H1 (cell line): ENCODE measurements around the gene RUNX1. TPM values are rescaled to one million over a fixed set of nuclear protein-coding genes. Genes with fewer than 3 reads are reported as not detected.

Experiments used
- CTCF ChIA-PET: fragments of 300-600 bp; sonication (Branson Sonifier 250); formaldehyde crosslinking; loops from one replicate; lab custom pipeline; 2021; ENCODE audit not compliant: partially characterized antibody; lab: Charles Lee
- POLR2A ChIA-PET: fragments of 300-600 bp; sonication (Branson Sonifier 250); formaldehyde crosslinking; loops from one replicate; lab custom pipeline; 2021; ENCODE audit warnings: inconsistent platforms; ENCODE audit not compliant: partially characterized antibody; lab: Charles Lee
- DNase-seq, 2 experiments: peaks; one replicate each; pipeline versions ENCODE4 v3.0.0 to v3.0.0-alpha.2; 2010 to 2022; ENCODE audit warnings: low spot score in 2 of 2, low read depth in 1 of 2, mixed read lengths in 1 of 2
- FAIRE-seq: peaks from 2 replicates; lab custom pipeline; 2011; peaks lifted over from hg19 to GRCh38; lab: Jason Lieb, UNC
- H2AFZ ChIP-seq: 2 replicates; pipeline ENCODE4 v1.8.1; 2012; ENCODE audit warnings: low read length, inconsistent platforms
- H2AK5ac ChIP-seq: 2 replicates; pipeline ENCODE4 v1.6.1; 2013; ENCODE audit warnings: low read depth, low read length
- H2BK120ac ChIP-seq: replicated peaks from 2 replicates; pipeline ENCODE3; 2013; ENCODE audit warnings: low read depth, low read length, inconsistent platforms
- H2BK12ac ChIP-seq: 2 replicates; pipeline ENCODE4 v1.6.1; 2013; ENCODE audit warnings: low read depth, low read length
- H2BK15ac ChIP-seq: 2 replicates; pipeline ENCODE4 v1.6.1; 2013; ENCODE audit warnings: low read length
- H2BK20ac ChIP-seq: 2 replicates; pipeline ENCODE4 v1.6.1; 2013; ENCODE audit warnings: low read length
- H2BK5ac ChIP-seq: 2 replicates; pipeline ENCODE4 v1.6.1; 2013; ENCODE audit warnings: low read depth, low read length
- H3K14ac ChIP-seq: 2 replicates; pipeline ENCODE4 v1.6.1; 2013; ENCODE audit warnings: inconsistent platforms; ENCODE audit not compliant: insufficient read length
- H3K18ac ChIP-seq: 2 replicates; pipeline ENCODE4 v1.6.1; 2013; ENCODE audit warnings: low read length; ENCODE audit errors: extremely low read depth
- H3K23ac ChIP-seq: 2 replicates; pipeline ENCODE4 v1.6.1; 2013; ENCODE audit warnings: inconsistent platforms; ENCODE audit not compliant: insufficient read length
- H3K23me2 ChIP-seq: 2 replicates; pipeline ENCODE4 v1.6.1; 2013; ENCODE audit warnings: low read depth, low read length
- H3K27ac ChIP-seq: 2 replicates; pipeline ENCODE4 v1.6.1; 2011; ENCODE audit warnings: low read depth, low read length, inconsistent platforms
- H3K27me3 ChIP-seq, 4 experiments: replicated peaks in 1 of 4; 1 replicate in 1 of 4; 2 replicates in 3 of 4; pipeline versions ENCODE4 v1.6.1 to v1.8.1; 2011 to 2013; ENCODE audit warnings: low read length in 3 of 4, mild to moderate bottlenecking in 3 of 4, inconsistent platforms in 2 of 4, mixed read lengths in 2 of 4, moderate library complexity in 1 of 4; ENCODE audit not compliant: control insufficient read depth in 3 of 4, insufficient read depth in 3 of 4; ENCODE audit errors: extremely low read depth in 1 of 4
- H3K36me3 ChIP-seq, 4 experiments: 2 replicates each; pipeline versions ENCODE4 v1.6.1 to v1.8.1; 2011 to 2013; ENCODE audit warnings: mild to moderate bottlenecking in 4 of 4, low read length in 3 of 4, moderate library complexity in 2 of 4, control low read depth in 1 of 4, inconsistent platforms in 1 of 4; ENCODE audit not compliant: insufficient read depth in 4 of 4, control insufficient read depth in 2 of 4
- H3K4ac ChIP-seq: replicated peaks from 2 replicates; pipeline ENCODE3; 2013; ENCODE audit warnings: low read length, low read depth, mixed read lengths, inconsistent platforms; ENCODE audit not compliant: insufficient read length
- H3K4me1 ChIP-seq, 4 experiments: replicated peaks in 1 of 4; 1 replicate in 1 of 4; 2 replicates in 3 of 4; pipeline versions ENCODE4 v1.6.1 to v1.8.1; 2011 to 2013; ENCODE audit warnings: low read length in 3 of 4, inconsistent platforms in 2 of 4, mixed read lengths in 1 of 4; ENCODE audit not compliant: insufficient read depth in 4 of 4, control insufficient read depth in 3 of 4
- H3K4me2 ChIP-seq, 2 experiments: 2 replicates each; pipeline versions ENCODE4 v1.6.1 to v1.8.1; 2011 to 2013; ENCODE audit warnings: low read depth in 2 of 2, low read length in 2 of 2, control low read depth in 1 of 2, inconsistent platforms in 1 of 2, mild to moderate bottlenecking in 1 of 2; ENCODE audit not compliant: insufficient read depth in 1 of 2
- H3K4me3 ChIP-seq, 4 experiments: fragments of 200-600, 300-600 bp in 1 of 4; sonication (generic), shearing (Covaris generic), sonication (Bioruptor Twin) in 1 of 4; 2 replicates each; pipeline versions ENCODE4 v1.5.1 to v1.8.1; 2011 to 2016; ENCODE audit warnings: low read length in 4 of 4, low read depth in 3 of 4, control low read depth in 2 of 4, inconsistent platforms in 2 of 4, mild to moderate bottlenecking in 2 of 4, mixed read lengths in 1 of 4, moderate library complexity in 1 of 4; ENCODE audit not compliant: insufficient read depth in 2 of 4; ENCODE audit errors: extremely low read depth in 1 of 4
- H3K56ac ChIP-seq: replicated peaks from 2 replicates; pipeline ENCODE3; 2013; ENCODE audit warnings: low read depth, mild to moderate bottlenecking, mixed read lengths, low read length, inconsistent platforms; ENCODE audit not compliant: insufficient read length
- H3K79me1 ChIP-seq: 2 replicates; pipeline ENCODE4 v1.6.1; 2013; ENCODE audit warnings: low read depth, low read length, control low read depth
- H3K79me2 ChIP-seq, 2 experiments: 2 replicates each; pipeline versions ENCODE4 v1.6.1 to v1.8.1; 2012 to 2013; ENCODE audit warnings: low read length in 2 of 2, mild to moderate bottlenecking in 2 of 2, inconsistent platforms in 1 of 2; ENCODE audit not compliant: insufficient read depth in 2 of 2, control insufficient read depth in 1 of 2
- H3K9ac ChIP-seq, 4 experiments: replicated peaks in 1 of 4; 1 replicate in 1 of 4; 2 replicates in 3 of 4; pipeline versions ENCODE4 v1.6.1 to v1.8.1; 2011 to 2013; ENCODE audit warnings: low read depth in 3 of 4, low read length in 3 of 4, control low read depth in 2 of 4, mild to moderate bottlenecking in 2 of 4, moderate library complexity in 2 of 4, inconsistent platforms in 1 of 4; ENCODE audit errors: extremely low read depth in 1 of 4
- H3K9me3 ChIP-seq, 2 experiments: 2 replicates each; pipeline versions ENCODE4 v1.6.1 to v1.8.1; 2012 to 2013; ENCODE audit warnings: mild to moderate bottlenecking in 2 of 2, moderate library complexity in 2 of 2, control low read depth in 1 of 2, inconsistent platforms in 1 of 2, low read depth in 1 of 2, low read length in 1 of 2, mixed read lengths in 1 of 2; ENCODE audit not compliant: insufficient read depth in 2 of 2
- H4K20me1 ChIP-seq, 2 experiments: replicated peaks in 1 of 2; 2 replicates each; pipeline versions ENCODE3 to v1.8.1; 2011 to 2013; ENCODE audit warnings: inconsistent platforms in 2 of 2, low read length in 2 of 2, mild to moderate bottlenecking in 1 of 2; ENCODE audit not compliant: insufficient read depth in 2 of 2, control insufficient read depth in 1 of 2
- H4K5ac ChIP-seq: 2 replicates; pipeline ENCODE4 v1.6.1; 2013; ENCODE audit warnings: low read length, low read depth, mixed read lengths, inconsistent platforms; ENCODE audit not compliant: insufficient read length
- H4K8ac ChIP-seq: 2 replicates; pipeline ENCODE4 v1.8.0; 2013; ENCODE audit warnings: mild to moderate bottlenecking, moderate library complexity, low read length, inconsistent platforms; ENCODE audit not compliant: insufficient read depth; ENCODE audit errors: extremely low read depth
- H4K91ac ChIP-seq: replicated peaks from 2 replicates; pipeline ENCODE3; 2013; ENCODE audit warnings: low read length, mixed read lengths, inconsistent platforms; ENCODE audit not compliant: insufficient read length
- EP300 ChIP-seq, 2 experiments: IDR thresholded peaks; 1 replicate in 1 of 2; 2 replicates in 1 of 2; pipeline ENCODE4 v1.6.1; 2011 to 2012; ENCODE audit warnings: low read depth in 2 of 2, low read length in 2 of 2, mild to moderate bottlenecking in 2 of 2, borderline replicate concordance in 1 of 2, inconsistent platforms in 1 of 2, moderate library complexity in 1 of 2
- EZH2 ChIP-seq: fragments of 200-600 bp; sonication (generic); IDR thresholded peaks from 2 replicates; pipeline ENCODE4 v1.7.1; 2012; ENCODE audit warnings: low read depth, mild to moderate bottlenecking, moderate library complexity, low read length, inconsistent platforms; ENCODE audit not compliant: severe bottlenecking
- KDM5A ChIP-seq: fragments of 200-600 bp; IDR thresholded peaks from 2 replicates; pipeline ENCODE4 v1.7.1; 2012; ENCODE audit warnings: mild to moderate bottlenecking, low read length, inconsistent platforms, mixed read lengths
- SRF ChIP-seq: IDR thresholded peaks from 2 replicates; pipeline ENCODE4 v1.6.1; 2011; ENCODE audit warnings: mild to moderate bottlenecking, low read depth, low read length, moderate library complexity
- TBP ChIP-seq: IDR thresholded peaks from 2 replicates; pipeline ENCODE4 v1.6.1; 2011; ENCODE audit warnings: low read depth, low read length, improper control_type of control experiment
- TCF12 ChIP-seq: IDR thresholded peaks from 2 replicates; pipeline ENCODE4 v1.6.1; 2011; ENCODE audit warnings: low read depth, mild to moderate bottlenecking, low read length
- YY1 ChIP-seq: IDR thresholded peaks from 2 replicates; pipeline ENCODE4 v1.6.1; 2011; ENCODE audit warnings: low read depth, mild to moderate bottlenecking, low read length
- ZNF274 ChIP-seq: IDR thresholded peaks from 2 replicates; pipeline ENCODE4 v1.7.0; 2012; ENCODE audit warnings: low read length, borderline replicate concordance; ENCODE audit errors: extremely low read depth
- WGBS, 2 experiments: shearing (Covaris generic) in 1 of 2; methylation state at CpG; one replicate each; pipeline versions ENCODE4 v1.1.6 to v1.1.7; 2013 to 2015; ENCODE audit warnings: low lambda C conversion rate in 2 of 2, mixed read lengths in 2 of 2, inconsistent platforms in 1 of 2, low coverage in 1 of 2, missing lambda C conversion rate in 1 of 2; ENCODE audit not compliant: insufficient replicate concordance in 2 of 2, insufficient coverage in 1 of 2, insufficient read length in 1 of 2; ENCODE audit errors: extremely low coverage in 1 of 2, missing lambda C conversion rate in 1 of 2; 5-methylcytosine and 5-hydroxymethylcytosine counted together
- polyA plus RNA-seq, 7 experiments: library from polyadenylated mRNA; depleted of rRNA in 3 of 7; stranded (reverse) in 5 of 7; unstranded in 2 of 7; fragments of >200 nt in 5 of 7; fragments of 200-250 nt in 2 of 7; gene quantifications; 1 replicate in 5 of 7; 2 replicates in 1 of 7; 4 replicates in 1 of 7; pipeline versions ENCODE4 v1.2.1 to v1.2.3, GENCODE V29; 2011 to 2013; ENCODE audit warnings: missing spikeins in 2 of 7, mixed read lengths in 2 of 7
- total RNA-seq: library from RNA; stranded (reverse); fragmentation: NEBNext Ultra II Directional; extraction: Animal tissue kit (Norgen Biotek cat#: 25700); gene quantifications from 2 replicates; pipeline ENCODE4 v1.2.1, GENCODE V29; 2021
- TF ChIP-seq, protein P1 (sequence below): IDR thresholded peaks from 2 replicates; pipeline ENCODE4 v1.6.1; 2011; ENCODE audit warnings: low read depth, mild to moderate bottlenecking, low read length; ENCODE audit not compliant: insufficient read depth

RUNX1 gene
- total and polyA plus RNA-seq, 2 of the 8 experiments (the other 6 are each of a cell fraction or from before 2014, with no cell fraction given): 0.20 to 0.60 TPM

- TF ChIP-seq EZH2 (no peak), SRF (no peak), KDM5A (no peak), YY1 (no peak), ZNF274 (no peak), EP300 (IDR thresholded peaks at IDR 0.05; ENCODE audit: borderline replicate concordance in 1 of 2, low read depth in 2 of 2, low read length in 2 of 2) (no peak), TCF12 (no peak), TBP (no peak)
- TF ChIP-seq, protein P1, sequence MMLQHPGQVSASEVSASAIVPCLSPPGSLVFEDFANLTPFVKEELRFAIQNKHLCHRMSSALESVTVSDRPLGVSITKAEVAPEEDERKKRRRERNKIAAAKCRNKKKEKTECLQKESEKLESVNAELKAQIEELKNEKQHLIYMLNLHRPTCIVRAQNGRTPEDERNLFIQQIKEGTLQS: no peak
- Histone ChIP-seq H2BK5ac (no peak overlapping the region), H4K91ac (no peak overlapping the region), H2BK20ac (no peak overlapping the region), H4K20me1 (peaks cover 0 to 2% of the 10 kb centered on the region in 2 experiments), H3K79me1 (no peaks in the 10 kb centered on the region), H2AFZ (no peak overlapping the region), H4K5ac (no peak overlapping the region), H3K56ac (no peak overlapping the region), H2AK5ac (no peak overlapping the region), H3K4ac (no peak overlapping the region), H3K18ac (no peak overlapping the region), H3K27ac (no peak overlapping the region), H3K9me3 (no peaks in the 10 kb centered on the region), H3K9ac (no peak overlapping the region), H3K79me2 (no peaks in the 10 kb centered on the region), H4K8ac (no peak overlapping the region), H3K23me2 (peaks cover 2% of the 10 kb centered on the region; the same call in 1 of the 2 replicates), H3K27me3 (peaks cover 2 to 13% (median 7%) of the 10 kb centered on the region in 4 experiments), H3K4me3 (no peak overlapping the region), H3K36me3 (no peaks in the 10 kb centered on the region), H3K23ac (no peak overlapping the region), H3K4me2 (no peak overlapping the region), H2BK12ac (no peak overlapping the region), H2BK15ac (no peak overlapping the region), H3K14ac (no peak overlapping the region), H3K4me1 (no peaks in the 10 kb centered on the region), H2BK120ac (no peak overlapping the region)
- ChIA-PET CTCF (interaction anchor here (1.3 to 1.4 kb wide), 2 partner anchors 156 to 680 kb away, joined by 3 to 4 read pairs; no protein-coding TSS in a partner anchor), POLR2A (no interaction called here)
- FAIRE-seq (no peak), DNase-seq (no peak)
- 90% methylated on average over 3 of the region's 3 CpGs; no CpG with 5 or more reads in 1 of the 2 experiments for WGBS, 2 experiments
These were observed 170.6 kb downstream of the RUNX1 start for GRCh38 chr21:34878501-34878900.
